ENCODE data around the gene DKC1. TPM values are rescaled to one million over a fixed set of nuclear protein-coding genes. Genes with fewer than 3 reads are reported as not detected.

Gene DKC1
- total RNA-seq, 1 experiment from 2014 or later = 160 TPM

DNA sequence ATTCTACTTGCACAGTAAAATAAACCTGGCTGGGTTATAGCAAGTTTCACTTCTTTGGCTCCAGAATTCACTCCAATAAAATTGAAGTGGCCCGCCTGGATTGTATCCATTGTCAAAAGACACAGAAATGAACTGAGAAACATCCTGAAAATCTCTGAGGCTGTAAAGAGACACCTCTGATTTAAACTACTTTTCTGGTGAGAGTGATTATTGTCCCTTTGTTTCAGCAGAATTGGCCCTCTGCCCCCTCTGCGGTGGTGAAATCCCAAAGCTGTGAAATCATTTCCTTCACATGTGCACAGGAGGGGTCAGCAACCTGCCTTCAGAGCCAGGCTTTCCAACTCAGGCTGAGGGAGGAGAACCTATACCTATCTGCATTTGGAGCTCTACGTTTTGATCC is 34.8 kb upstream of the DKC1 start:
- Histone ChIP-seq H3K4me2 (ENCODE audit: insufficient read depth, insufficient read length, low read length) (no peak overlapping the region), H3K23ac (ENCODE audit: insufficient read length, low read depth, low read length) (no peak overlapping the region), H2BK120ac (ENCODE audit: low read depth, low read length, poor library complexity, severe bottlenecking) (no peak overlapping the region), H3K27ac (ENCODE audit: insufficient read length, low read depth, low read length) (no peak overlapping the region), H4K5ac (ENCODE audit: insufficient read length, low read depth, low read length) (no peak overlapping the region), H3K27me3 (ENCODE audit: insufficient read depth, low read length) (no peaks in the 10 kb centered on the region), H3K9ac (ENCODE audit: extremely low read depth, insufficient read length, low read length) (no peak overlapping the region), H3K4ac (ENCODE audit: low read depth, low read length) (no peak overlapping the region), H3K56ac (ENCODE audit: insufficient read length, low read depth, low read length) (no peak overlapping the region), H2AK5ac (ENCODE audit: insufficient read length, low read length) (no peak overlapping the region), H2BK12ac (ENCODE audit: insufficient read length, low read depth, low read length) (no peak overlapping the region), H4K8ac (replicated peaks; ENCODE audit: insufficient read length, low read depth, low read length) (no peak overlapping the region), H4K91ac (ENCODE audit: insufficient read length, low read depth, low read length) (no peak overlapping the region), H3T11ph (ENCODE audit: low read length) (no peak overlapping the region), H3K79me1 (ENCODE audit: insufficient read depth, low read depth, low read length, poor library complexity, severe bottlenecking) (no peaks in the 10 kb centered on the region), H2BK5ac (ENCODE audit: insufficient read length, low read length) (no peak overlapping the region), H3K14ac (ENCODE audit: insufficient read depth, low read length) (no peak overlapping the region), H2BK15ac (ENCODE audit: low read depth, low read length) (no peak overlapping the region), H3K18ac (ENCODE audit: insufficient read length, low read depth, low read length) (no peak overlapping the region), H2BK20ac (ENCODE audit: low read depth, low read length, poor library complexity, severe bottlenecking) (no peak overlapping the region), H4K20me1 (ENCODE audit: control insufficient read depth, insufficient read depth, insufficient read length) (no peaks in the 10 kb centered on the region), H2AFZ (ENCODE audit: low read length) (no peak overlapping the region), H3K79me2 (ENCODE audit: insufficient read depth, low read length) (no peaks in the 10 kb centered on the region), H3K9me3 (ENCODE audit: control insufficient read depth, low read depth, low read length) (peaks cover 68% of the 10 kb centered on the region), H3K23me2 (ENCODE audit: insufficient read length, low read depth, low read length, poor library complexity, severe bottlenecking) (no peaks in the 10 kb centered on the region), H3K4me1 (ENCODE audit: insufficient read depth, low read length) (peaks cover under 1% of the 10 kb centered on the region; the same call in 1 of the 2 replicates)
- Mint-ChIP-seq H3K4me1 (peaks cover 2 to 5% of the 10 kb centered on the region in 2 experiments; a peak in 2 of 4 replicates), H3K36me3 (ENCODE audit: insufficient read depth in 1 of 3, low read depth in 3 of 3) (peaks cover 0 to 2% (median 2%) of the 10 kb centered on the region in 3 experiments; a peak in 4 of 7 replicates), H3K27me3 (ENCODE audit: low read depth) (no peaks in the 10 kb centered on the region), H3K27ac (no peak overlapping the region), H3K9me3 (peaks cover 77 to 82% of the 10 kb centered on the region in 2 experiments), H3K4me3 (no peak overlapping the region)
- WGBS (ENCODE audit: extremely low coverage, insufficient read length, low lambda C conversion rate) = no CpG with 5 or more reads among the region's 3 CpGs
- TF ChIP-seq, protein P1, sequence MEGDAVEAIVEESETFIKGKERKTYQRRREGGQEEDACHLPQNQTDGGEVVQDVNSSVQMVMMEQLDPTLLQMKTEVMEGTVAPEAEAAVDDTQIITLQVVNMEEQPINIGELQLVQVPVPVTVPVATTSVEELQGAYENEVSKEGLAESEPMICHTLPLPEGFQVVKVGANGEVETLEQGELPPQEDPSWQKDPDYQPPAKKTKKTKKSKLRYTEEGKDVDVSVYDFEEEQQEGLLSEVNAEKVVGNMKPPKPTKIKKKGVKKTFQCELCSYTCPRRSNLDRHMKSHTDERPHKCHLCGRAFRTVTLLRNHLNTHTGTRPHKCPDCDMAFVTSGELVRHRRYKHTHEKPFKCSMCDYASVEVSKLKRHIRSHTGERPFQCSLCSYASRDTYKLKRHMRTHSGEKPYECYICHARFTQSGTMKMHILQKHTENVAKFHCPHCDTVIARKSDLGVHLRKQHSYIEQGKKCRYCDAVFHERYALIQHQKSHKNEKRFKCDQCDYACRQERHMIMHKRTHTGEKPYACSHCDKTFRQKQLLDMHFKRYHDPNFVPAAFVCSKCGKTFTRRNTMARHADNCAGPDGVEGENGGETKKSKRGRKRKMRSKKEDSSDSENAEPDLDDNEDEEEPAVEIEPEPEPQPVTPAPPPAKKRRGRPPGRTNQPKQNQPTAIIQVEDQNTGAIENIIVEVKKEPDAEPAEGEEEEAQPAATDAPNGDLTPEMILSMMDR (conservative IDR thresholded peaks at IDR 0.05) = no peak
- DNase-seq = no peak

Measured in H9 (cell line).